SIG-M5 (cell line): ENCODE measurements around the gene ACSS2.
A peak's percentile ranks its signal among the peaks of the same experiment; 100 is the strongest.
"Not testable (repeated sequence)": the region's sequence is repeated elsewhere in the genome, so short reads cannot be mapped to it uniquely, and the experiment has no call there.

Experiments used
- DNase-seq: peaks from one replicate; lab custom pipeline; 2025; lab: John Stamatoyannopoulos, UW

The ACSS2 gene

DNA sequence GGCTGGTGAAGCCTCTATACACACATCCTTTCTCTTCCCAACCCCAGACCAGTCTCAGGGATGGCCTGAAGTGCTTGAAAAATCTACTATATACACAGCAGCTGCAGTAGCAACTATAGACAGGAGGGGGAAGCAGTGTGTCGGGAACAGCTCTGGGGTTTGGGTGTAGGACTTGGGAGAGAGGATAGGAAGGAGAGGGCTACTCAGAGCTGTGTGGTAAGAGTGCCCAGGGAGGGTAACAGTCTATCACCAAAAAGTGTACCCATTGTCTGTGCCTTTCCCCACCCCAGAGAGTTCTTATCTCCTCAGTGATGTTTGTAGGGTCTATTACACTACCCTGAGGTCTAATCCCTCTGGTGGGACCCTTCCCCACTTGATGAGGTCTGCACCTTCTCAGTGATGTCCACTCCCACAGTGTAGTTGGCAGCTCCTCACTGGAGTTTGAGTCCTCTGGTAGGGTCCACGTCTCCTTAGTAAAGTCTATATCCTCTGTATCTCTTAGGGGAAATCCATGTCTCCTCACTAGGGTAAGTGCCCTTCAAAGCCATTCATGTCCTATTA lies 2.2 kb upstream of the ACSS2 start:
- no peak for DNase-seq

DNA sequence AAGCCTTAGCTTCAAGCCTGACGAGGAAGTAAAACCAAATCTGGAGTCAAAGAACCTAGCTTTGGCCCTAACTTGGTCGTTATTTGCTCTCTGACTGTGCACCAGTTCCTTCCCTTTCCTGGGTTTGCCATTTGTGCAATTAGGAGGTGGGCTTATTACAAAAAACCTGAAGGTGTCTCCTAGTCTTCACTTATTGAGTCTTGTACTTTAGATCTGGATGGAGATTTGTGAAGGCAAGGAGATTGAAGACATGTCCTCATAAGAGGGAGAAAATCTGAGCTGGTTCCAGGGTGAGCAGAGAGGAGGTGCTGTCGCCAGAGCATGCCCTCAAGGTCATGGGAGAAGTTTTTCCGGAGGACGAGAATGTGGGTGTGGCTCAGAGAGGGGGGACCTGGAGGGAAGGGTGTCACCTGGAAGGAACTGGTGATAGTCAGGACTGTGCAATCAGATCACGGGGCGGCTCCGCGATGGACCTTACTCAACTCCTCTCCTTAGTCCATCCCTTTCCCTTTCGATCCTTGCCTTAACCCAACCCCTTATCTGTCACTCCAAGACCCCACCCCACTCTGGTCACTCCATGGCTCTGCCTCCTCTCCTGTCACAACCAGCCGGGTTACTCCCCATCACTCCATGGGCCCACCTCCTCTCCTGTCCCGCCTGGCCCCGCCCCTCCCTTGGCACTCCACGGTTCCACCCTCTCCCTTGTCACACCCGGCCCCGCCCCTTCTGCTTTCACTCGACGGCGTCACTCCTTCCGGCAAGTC lies 588 bp upstream of the ACSS2 start:
- DNase-seq = peak; percentile 85

DNA sequence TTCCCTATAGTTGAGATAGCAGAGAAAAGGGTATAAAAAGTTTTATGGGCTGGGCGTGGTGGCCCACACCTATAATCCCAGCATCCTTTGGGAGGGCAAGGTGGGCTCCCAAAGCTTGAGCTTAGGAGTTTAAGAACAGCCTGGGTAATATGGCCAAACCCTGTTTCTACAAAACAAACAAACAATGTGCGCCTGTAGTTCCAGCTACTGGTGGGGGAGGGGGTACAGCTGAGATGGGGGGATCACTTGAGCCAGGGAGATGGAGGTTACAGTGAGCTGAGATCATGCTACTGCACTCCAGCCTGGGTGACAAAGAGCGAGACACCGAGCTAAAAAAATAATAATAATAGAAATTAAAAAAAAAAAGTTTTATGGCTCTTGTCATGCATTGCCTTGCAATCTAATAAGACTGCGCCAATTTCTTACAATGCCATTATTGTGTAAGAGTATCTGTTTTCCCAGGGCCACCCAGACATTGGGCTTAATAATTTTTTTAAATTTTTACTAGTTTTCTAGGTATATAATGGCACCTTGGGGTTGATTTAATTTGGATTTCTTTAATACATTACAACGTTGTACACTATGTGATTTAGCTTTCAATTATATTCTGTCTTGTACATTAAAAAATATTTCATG lies 3.9 kb downstream of the ACSS2 start:
- DNase-seq = no peak

DNA sequence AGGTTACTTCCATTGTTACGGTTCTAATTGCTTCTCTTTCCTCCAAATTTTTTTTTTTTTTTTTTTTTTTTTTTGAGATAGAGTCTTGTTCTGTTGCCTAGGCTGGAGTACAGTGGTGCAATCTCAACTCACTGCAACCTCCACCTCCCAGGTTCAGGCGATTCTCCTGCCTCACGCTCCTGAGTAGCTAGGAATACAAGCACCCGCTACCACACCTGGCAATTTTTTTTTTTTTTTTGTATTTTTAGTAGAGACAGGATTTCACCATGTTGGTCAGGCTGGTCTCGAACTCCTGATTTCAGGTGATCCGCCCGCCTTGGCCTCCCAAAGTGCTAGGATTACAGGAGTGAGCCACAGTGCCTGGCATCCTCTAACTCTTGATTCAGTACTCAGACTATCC lies 4.6 kb downstream of the ACSS2 start:
- DNase-seq = not testable (repeated sequence)

DNA sequence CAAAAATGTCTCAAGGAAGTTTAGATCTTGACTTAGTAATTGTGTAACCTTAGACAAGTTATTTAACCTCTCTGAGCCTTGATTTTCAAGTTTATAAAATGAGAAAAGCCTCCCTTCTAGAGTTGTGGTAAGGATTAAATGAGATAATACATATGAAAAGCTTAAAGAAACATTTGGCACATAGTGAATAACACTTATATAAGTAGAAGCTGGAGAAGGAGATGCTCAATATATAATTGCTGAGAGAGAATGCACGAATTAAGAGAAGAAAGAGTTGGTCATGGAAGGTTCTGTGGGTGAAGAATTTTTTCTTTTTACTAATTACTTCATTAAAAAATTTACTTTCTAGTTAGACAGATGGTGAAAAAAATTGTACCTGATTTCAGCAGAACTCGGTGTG lies 5.3 kb downstream of the ACSS2 start:
- DNase-seq = no peak

DNA sequence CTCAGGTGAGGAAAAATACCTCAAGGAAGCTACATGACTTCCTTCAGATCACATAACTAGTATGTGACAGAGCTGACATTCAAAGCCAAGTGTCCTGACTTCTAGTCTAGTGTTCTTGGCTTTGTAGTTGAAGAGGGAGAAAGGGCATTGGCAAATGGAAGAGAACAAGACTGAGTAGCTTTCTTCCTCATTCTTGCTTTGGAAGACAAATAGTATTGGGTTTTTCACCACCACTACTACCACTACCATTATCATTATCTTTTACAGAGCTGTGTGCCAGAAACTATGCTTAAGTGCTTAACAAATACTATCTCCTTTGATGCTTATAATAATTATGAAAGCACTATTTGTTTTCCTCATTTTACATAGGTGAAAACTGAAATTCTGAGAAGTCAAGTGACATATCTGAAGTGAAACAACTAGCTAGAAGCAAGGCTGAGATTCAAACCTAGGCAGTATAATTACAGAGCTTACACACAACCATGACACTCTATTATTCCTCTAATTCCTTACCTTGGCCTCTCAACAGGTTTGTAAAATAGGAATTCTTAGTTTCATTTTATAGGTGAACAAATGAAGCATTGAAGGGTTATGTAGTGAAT lies 6.8 kb downstream of the ACSS2 start:
- no peak for DNase-seq

DNA sequence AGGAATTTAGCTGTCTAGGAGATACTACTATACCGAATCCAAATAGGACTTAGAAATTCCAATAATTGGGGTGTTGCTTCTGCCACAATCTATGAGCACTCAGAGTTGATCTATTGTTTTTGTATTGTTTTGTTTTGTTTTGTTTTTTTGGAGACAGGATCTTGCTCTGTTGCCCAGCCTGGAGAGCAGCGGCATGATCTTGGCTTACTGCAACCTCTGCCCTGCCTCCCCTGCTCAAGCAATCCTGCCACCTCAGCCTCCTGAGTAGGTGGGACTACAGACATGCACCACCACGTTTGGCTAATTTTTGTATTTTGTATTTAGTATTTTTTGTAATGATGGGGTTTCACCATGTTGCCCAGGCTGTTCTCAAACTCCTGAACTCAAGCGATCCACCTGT lies 7.4 kb downstream of the ACSS2 start:
- DNase-seq = no peak

DNA sequence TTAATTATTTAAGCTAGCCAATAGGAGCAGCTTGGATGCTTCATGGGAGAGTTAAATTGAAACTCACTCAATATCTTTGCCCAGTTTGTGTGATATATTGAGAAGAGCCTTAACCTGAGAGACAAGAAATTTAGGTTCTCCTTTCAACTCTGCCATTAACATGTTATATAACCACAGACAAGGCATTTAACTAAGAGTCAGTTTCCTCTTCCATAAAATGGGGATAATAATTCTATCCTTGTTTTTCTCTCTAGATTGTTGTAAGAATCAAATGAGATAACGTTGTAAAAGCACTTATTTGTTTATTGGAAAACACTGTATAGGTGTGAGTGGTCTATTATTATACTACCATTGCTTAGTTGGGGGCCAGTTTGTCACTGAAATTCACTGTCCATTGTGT lies 7.8 kb downstream of the ACSS2 start:
- no peak for DNase-seq

DNA sequence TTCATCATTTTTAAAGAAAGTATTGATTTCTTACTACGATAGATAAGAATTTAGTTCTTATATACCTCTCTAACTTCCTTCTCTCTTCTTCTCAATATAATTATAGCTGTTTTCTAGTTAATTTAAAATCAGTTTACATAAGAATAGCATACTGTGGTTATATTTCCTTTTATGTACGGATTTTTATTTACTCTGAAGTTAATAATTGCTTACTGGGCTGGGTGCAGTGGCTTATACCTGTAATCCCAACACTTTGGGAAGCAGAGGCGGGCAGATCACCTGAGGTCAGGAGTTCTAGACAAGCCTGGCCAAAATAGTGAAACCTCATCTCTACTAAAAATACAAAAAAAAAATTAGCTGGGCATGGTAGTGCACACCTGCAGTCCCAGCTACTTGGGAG lies 9.7 kb downstream of the ACSS2 start:
- DNase-seq = no peak

DNA sequence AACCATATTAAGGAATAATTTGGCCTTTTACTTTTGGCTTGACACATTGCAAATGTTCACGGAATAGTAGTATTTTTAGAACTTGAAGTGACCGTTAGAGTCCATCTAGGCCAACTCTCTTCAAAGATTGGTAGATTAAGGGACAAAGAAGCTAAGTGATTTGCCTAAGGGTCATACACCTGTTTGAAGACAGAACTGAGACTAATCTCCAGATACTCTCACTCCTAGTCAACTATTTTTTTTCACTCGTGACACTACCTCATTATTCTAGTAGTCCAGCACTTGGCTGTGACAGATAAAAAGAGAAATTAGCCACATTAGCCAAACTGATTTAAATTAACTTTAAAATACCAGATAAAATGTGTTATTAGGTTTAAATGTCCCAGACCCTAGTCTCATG lies 10.6 kb downstream of the ACSS2 start:
- DNase-seq = no peak

DNA sequence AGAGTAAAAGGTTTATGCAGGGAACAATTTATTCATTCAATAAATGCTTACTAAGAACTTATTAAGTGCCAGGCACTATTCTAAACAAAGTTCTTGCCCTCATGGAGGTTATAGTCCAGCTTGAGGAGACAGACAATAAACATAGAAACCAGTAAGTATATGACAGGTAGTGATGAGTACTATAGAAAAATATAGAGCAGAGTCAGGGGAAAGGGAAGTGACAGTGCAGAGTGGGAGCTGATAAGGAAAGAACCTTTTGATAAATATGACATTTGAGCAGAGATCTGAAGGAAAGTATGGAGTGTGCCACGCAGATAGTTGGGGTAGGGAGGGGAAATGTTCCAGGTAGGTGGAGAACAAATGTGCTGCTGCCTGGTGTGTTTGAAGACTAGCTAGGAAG lies 12.1 kb downstream of the ACSS2 start:
- no peak for DNase-seq

DNA sequence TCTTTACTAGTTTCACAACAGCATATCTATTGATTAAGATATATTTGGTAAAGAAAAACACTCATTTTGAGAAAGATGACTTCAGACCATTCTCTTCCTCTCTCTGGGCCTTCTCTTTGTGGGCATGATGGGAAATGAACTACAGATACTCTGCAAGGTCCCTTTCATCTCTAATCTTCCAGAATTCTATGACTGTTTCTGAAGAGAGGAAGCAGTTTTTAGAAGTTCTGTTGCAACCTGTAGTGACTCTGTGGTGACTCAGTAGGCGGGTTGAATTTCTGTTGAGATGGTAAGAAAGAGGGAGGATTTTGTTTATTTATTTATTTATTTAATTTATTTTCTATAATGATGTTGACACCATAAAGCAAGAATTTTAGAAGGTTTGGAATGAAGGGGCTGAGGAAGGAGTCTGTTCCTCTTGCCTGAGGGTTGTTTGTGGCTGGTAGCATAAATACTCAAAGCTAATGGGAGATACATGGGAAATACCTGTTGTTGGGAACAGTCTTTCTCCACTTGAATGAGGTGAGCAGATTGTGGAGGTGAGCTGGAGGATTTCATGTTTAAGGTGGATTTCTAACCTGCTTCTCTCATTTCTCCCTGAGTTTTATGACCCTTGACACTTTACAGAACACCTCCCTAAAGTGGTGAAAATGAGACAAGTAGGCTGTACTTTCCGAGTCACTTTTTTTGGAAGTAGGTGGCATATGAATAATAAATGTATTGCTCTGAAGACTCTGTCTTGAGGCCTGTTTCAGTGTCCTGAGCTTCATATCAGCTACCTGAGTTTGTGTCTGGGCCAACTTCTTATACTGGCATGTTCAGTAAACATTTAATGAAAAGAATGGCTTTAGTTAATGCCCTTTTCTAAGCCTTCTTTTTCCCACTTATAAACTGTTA lies 15.0 kb downstream of the ACSS2 start:
- DNase-seq = peak; percentile 84

DNA sequence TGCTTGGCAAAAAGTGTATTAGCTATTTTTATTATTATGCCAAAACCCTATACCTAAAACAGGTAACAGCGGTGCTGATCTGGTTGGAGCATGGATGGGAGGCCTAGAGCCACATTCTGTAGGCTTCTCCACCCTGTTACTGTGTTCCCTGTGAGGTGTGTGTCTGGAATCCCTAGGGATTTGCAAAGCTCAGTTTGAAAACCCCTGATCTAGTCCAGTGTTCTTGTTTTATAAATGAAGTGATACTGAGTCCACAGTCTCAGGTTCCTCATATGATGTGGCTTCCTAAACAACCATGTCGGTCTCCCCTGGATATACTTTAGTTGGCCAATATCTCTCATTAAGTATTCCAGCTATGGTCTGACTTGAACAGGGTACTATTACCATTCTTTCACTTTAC lies 16.3 kb downstream of the ACSS2 start:
- DNase-seq = no peak

DNA sequence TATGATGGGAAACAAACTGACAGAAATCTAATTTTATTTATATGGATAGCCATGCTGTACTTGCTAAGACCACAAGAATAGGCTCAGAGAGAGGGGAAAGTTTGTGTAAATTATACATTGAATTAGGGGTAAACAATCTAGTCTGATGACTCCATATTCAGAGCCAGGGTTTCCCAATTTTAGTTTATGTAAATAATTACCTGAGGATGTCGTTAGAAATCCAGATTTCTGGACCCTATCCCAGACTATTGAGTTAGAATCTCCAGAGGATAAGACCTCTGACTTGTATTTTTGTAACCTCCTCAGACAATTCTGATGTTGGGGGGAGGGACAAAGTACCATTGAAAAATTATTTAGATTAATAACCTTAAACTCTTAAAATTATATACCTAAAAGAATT lies 18.3 kb downstream of the ACSS2 start:
- no peak for DNase-seq

DNA sequence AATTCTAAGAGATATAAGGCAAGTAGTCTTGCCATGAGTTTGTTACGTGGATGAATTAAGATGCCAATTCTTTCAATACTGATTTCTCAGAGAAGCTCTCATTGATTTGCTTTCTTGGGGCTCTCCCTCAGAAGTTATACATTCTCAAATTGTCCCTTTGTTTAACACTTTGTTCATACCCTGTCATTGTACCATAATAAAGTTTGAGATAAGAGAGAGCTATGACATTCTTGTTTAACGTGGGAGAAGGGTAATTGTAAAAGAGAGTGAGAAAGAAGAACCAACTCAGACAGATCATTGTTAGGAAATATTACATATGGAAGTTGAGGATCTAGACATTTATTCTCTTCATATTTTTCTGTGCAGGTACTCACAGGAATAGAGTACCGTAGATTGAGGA lies 19.1 kb downstream of the ACSS2 start:
- no peak for DNase-seq

DNA sequence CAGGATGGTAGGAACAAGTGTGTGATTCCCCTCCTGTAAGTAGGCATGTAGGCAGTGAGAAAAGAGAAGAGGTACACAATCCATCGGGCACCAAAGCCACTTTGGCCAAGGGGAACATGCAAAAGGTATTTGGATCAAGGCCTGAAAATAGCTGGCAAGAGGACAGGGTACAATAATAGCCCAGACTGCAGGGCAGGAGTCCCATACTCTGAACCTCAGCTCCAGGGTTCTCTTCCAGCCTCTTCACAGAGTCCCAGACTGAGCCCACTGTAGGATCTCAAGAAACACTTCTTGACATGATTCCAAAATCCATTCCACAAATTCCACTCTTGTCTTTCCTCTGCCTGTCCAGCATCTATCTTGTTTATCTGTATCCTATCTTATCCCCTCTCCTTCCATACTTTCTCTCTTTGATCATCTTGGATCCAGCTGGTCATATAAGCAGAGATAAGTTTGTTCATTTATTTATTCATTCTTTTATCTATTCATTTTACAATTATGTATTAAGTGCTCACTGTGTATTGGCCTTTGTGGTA lies 19.7 kb downstream of the ACSS2 start:
- no peak for DNase-seq

DNA sequence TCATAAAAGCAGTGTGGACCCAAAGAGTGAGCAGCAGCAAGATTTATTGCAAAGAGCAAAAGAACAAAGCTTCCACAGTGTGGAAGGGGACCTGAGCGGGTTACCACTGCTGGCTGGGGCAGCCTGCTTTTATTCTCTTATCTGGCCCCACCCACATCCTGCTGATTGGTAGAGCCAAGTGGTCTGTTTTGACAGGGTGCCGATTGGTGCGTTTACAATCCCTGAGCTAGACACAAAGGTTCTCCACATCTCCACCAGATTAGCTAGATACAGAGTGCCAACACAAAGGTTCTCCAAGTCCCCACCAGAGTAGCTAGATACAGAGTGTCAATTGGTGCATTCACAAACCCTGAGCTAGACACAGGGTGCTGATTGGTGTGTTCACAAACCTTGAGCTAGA lies 21.7 kb downstream of the ACSS2 start:
- DNase-seq = not testable (repeated sequence)

DNA sequence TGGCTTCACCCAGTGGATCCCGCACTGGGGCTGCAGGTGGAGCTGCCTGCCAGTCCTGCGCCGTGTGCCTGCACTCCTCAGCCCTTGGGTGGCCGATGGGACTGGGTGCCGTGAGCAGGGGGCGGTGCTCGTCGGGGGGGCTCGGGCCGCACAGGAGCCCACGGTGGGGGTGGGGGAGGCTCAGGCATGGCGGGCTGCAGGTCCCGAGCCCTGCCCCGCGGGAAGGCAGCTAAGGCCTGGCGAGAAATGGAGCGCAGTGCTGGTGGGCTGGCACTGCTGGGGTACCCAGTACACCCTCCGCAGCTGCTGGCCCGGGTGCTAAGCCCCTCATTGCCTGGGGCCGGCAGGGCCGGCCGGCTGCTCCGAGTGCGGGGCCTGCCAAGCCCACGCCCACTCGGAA lies 22.3 kb downstream of the ACSS2 start:
- DNase-seq = not testable (repeated sequence)

DNA sequence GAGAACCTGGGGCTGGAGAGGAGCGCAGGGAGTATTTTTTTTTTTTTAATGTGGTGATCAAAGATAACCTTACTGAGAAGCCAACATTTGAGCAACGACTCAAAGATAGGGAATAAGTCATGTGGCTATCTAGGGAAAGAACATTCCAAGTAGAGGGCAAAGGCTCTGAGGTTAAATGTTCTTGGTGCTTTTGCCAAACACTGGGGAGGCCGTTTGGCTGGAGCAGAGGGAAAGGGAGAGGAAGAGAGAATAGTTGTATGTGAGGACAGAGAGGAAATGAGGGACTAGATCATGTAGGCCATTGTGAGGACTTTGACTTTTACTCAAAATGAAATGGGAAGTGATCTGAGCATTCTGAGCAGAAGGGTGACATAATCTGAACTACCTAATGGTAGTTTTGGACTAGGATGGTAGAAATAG lies 27.8 kb downstream of the ACSS2 start:
- no peak for DNase-seq

DNA sequence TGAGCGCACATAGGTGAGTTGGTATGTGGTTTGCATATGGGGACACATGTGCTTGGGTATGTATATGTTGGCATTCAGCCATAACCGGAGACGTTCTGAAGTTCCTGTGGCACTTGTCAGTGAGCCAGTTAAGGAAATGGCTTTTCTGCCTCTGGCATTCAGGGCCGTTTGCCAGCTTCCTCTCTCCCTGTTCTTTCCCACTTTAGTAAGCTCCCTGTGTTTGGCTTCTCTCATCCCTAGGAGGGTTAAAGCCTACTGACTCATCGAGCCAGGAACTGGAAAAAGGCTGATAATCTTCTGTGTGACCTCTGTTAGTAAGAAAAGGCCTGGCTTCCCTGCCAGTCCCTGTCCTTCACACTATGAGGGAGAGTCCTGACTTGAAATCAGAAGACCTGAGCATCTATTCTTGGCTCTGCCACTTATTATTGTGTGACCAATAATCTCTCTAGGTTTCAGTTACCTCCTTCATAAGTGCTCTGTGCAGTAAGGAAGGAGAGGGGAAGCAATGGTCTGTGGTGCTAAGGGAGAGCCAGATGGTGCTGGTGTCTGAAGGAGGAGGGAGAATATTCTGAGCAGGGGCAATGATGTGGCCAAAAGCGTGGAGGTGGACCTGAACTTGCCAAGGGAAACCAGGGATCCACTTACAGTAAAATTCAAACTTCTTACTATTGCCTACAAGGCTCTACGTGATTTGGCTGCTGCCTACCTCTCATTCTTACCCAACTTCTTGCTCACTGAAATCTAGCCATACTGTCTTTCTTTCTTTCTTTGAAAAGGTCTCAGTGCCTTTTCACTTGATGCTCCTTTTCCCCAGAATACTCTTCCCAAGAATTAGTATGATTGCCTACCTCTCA lies 31.4 kb downstream of the ACSS2 start:
- no peak for DNase-seq

DNA sequence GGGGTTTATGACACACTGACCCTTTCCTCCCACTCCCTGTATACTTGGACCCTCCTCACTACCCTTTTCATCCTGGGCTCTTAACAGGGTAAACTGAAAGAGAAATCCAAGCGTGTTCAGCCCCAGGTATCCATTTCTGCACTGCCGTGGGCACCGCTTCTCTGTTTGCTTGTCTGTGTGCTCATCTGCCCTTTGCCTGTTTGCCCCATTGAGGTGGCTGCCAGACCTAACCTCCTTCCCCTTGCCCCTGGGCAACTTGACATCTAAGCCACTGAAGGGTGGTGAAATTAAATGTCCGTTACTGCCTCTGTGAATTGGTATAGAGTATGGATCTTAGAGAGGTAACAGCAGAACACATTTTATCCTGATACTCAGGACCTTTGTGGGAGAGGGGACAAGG lies 38.7 kb downstream of the ACSS2 start:
- DNase-seq = no peak
